GM12872 (cell line): ENCODE data around the gene DNAI1.

ENCODE experiments used
- CTCF ChIP-seq: IDR thresholded peaks from 3 replicates; pipeline ENCODE4 v1.5.1; 2011; ENCODE audit warnings: low read depth, mild to moderate bottlenecking, low read length, moderate library complexity; ENCODE audit not compliant: insufficient read depth

Gene DNAI1

GRCh38 chr9:34428325-34428958 lies 30.2 kb upstream of the DNAI1 start:
- no peak for TF ChIP-seq CTCF

- TF ChIP-seq CTCF: no peak
These were observed 27.7 kb upstream of the DNAI1 start for GRCh38 chr9:34430843-34431437.

GRCh38 chr9:34431667-34432066 lies 26.9 kb upstream of the DNAI1 start:
- no peak for TF ChIP-seq CTCF

- peak; percentile 85 for TF ChIP-seq CTCF
These were observed 21.3 kb upstream of the DNAI1 start for GRCh38 chr9:34437006-34437925.

GRCh38 chr9:34440017-34440416 lies 18.6 kb upstream of the DNAI1 start:
- no peak for TF ChIP-seq CTCF

GRCh38 chr9:34442770-34443169 lies 15.8 kb upstream of the DNAI1 start:
- TF ChIP-seq CTCF: no peak

GRCh38 chr9:34443533-34443932 lies 15.1 kb upstream of the DNAI1 start:
- no peak for TF ChIP-seq CTCF
